ENCODE measurements around the gene EMILIN1.
"Not testable (repeated sequence)": the region's sequence is repeated elsewhere in the genome, so short reads cannot be mapped to it uniquely, and the experiment has no call there.

The EMILIN1 gene

GRCh38 chr2:27054721-27055120, 23.7 kb upstream of the EMILIN1 start:
- no peak for DNase-seq

- DNase-seq, result no peak
These were observed 21.2 kb upstream of the EMILIN1 start for GRCh38 chr2:27057184-27057583.

- no peak for DNase-seq
These were observed 20.2 kb upstream of the EMILIN1 start for GRCh38 chr2:27058210-27058609.

GRCh38 chr2:27059141-27059820, 19.1 kb upstream of the EMILIN1 start:
- no peak for DNase-seq

GRCh38 chr2:27060323-27060722, 18.1 kb upstream of the EMILIN1 start:
- DNase-seq, result no peak

- DNase-seq, result no peak
These were observed 13.3 kb upstream of the EMILIN1 start for GRCh38 chr2:27065128-27065527.

- DNase-seq, result no peak
These were observed 11.0 kb upstream of the EMILIN1 start for GRCh38 chr2:27067385-27067784.

GRCh38 chr2:27069436-27069835, 9.0 kb upstream of the EMILIN1 start:
- no peak for DNase-seq

GRCh38 chr2:27069961-27070618, 8.3 kb upstream of the EMILIN1 start:
- no peak for DNase-seq

GRCh38 chr2:27070653-27071276, 7.7 kb upstream of the EMILIN1 start:
- no peak for DNase-seq

GRCh38 chr2:27071277-27071989, 7.0 kb upstream of the EMILIN1 start, which contains the start of gene OST4:
TSS of gene OST4 (minus strand) at chr2:27071654.
- DNase-seq, result peak; percentile 91

GRCh38 chr2:27071990-27072830, 6.2 kb upstream of the EMILIN1 start:
- peak; percentile 17 to 29 for DNase-seq

GRCh38 chr2:27072920-27073319, 5.5 kb upstream of the EMILIN1 start:
- DNase-seq, result no peak

- DNase-seq, result no peak
These were observed 4.6 kb upstream of the EMILIN1 start for GRCh38 chr2:27073782-27074181.

- DNase-seq, result peak; percentile 42 to 57
These were observed 3.5 kb upstream of the EMILIN1 start for GRCh38 chr2:27074738-27075565.

GRCh38 chr2:27075566-27075871, 2.9 kb upstream of the EMILIN1 start:
- not testable (repeated sequence) for DNase-seq

GRCh38 chr2:27076323-27076722, 2.1 kb upstream of the EMILIN1 start:
- DNase-seq, result no peak

GRCh38 chr2:27077231-27077630, 1.2 kb upstream of the EMILIN1 start:
- DNase-seq, result no peak

- DNase-seq, result no peak
These were observed 1.1 kb downstream of the EMILIN1 start for GRCh38 chr2:27079233-27080139.

GRCh38 chr2:27080140-27080469, 1.7 kb downstream of the EMILIN1 start:
- DNase-seq, result no peak

GRCh38 chr2:27080603-27080936, 2.2 kb downstream of the EMILIN1 start:
- no peak for DNase-seq
